KMS-11 (cell line): ENCODE results near the gene DNASE2.

Experiments
- H2AFZ ChIP-seq: fragments of 200-600 bp; sonication (generic); 2 replicates; pipeline ENCODE4 v1.6.1; 2016; ENCODE audit warnings: antibody characterized with exemption, mixed run types, low read depth
- H3K27ac ChIP-seq: fragments of 200-600 bp; sonication (generic); 2 replicates; pipeline ENCODE4 v1.6.1; 2016; ENCODE audit warnings: mild to moderate bottlenecking, mixed run types
- H3K27me3 ChIP-seq: fragments of 200-600 bp; sonication (generic); 2 replicates; pipeline ENCODE4 v1.6.1; 2017; ENCODE audit warnings: mild to moderate bottlenecking, low read depth, mixed run types, moderate library complexity; ENCODE audit not compliant: insufficient read depth
- H3K36me3 ChIP-seq: fragments of 200-600 bp; sonication (generic); 2 replicates; pipeline ENCODE4 v1.6.1; 2017; ENCODE audit warnings: mild to moderate bottlenecking, mixed run types; ENCODE audit not compliant: insufficient read depth
- H3K4me1 ChIP-seq: fragments of 200-600 bp; sonication (generic); 2 replicates; pipeline ENCODE4 v1.6.1; 2016; ENCODE audit warnings: mild to moderate bottlenecking, low read depth, mixed run types; ENCODE audit not compliant: poor library complexity, severe bottlenecking
- H3K4me2 ChIP-seq: fragments of 200-600 bp; sonication (generic); 2 replicates; pipeline ENCODE4 v1.7.0; 2016; ENCODE audit warnings: mild to moderate bottlenecking, mixed run types
- H3K4me3 ChIP-seq: fragments of 200-600 bp; sonication (generic); IDR thresholded peaks from 2 replicates; pipeline ENCODE4 v1.6.1; 2017; ENCODE audit warnings: low read depth, low read length, mixed read lengths; ENCODE audit not compliant: insufficient read depth
- H3K79me2 ChIP-seq: fragments of 200-600 bp; sonication (generic); 2 replicates; pipeline ENCODE4 v1.6.1; 2016; ENCODE audit warnings: low read depth, mixed run types; ENCODE audit not compliant: insufficient read depth
- H3K9ac ChIP-seq: fragments of 200-600 bp; sonication (generic); 2 replicates; pipeline ENCODE4 v1.6.1; 2016; ENCODE audit warnings: mild to moderate bottlenecking, mixed run types
- H4K20me1 ChIP-seq: fragments of 200-600 bp; sonication (generic); 2 replicates; pipeline ENCODE4 v1.6.1; 2016; ENCODE audit warnings: mild to moderate bottlenecking, mixed run types; ENCODE audit not compliant: insufficient read depth
- TF ChIP-seq, protein P1 (sequence below): fragments of 200-600 bp; sonication (generic); conservative IDR thresholded peaks from 2 replicates; pipeline ENCODE4 v1.6.1; 2017; ENCODE audit warnings: low read depth, mild to moderate bottlenecking, antibody characterized with exemption, low read length, moderate library complexity, mixed read lengths

DNASE2 gene

DNA sequence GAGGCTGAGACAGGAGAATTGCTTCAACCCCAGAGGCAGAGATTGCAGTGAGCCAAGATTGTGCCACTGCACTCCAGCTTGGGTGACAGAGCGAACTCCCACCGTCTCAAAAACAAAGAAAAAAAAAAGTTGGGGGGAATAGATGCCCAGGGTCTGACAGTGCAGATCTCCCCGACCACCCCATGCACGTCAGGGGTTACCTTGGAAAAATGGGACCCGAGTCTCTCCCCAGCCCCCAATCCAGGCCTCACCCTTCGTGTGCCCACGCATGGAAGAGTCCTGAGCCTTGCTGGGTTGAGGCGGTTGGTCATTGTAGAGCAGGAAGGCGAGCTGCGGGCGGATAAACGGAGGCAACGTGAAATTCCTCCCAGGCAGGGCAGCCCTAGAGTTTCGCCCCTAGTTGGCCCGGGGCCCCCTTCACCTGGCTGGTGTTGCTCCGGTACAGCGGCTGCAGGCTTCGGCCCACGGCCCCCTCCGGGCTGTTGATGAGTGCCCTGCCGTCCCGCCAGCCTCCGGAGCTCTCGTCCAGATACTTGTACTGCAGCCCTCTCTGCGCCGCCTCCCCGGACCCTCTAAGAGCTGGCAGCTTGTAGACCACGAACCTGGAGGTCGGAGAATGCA is 588 bp downstream of the DNASE2 start:
- peak overlapping the region; percentile 84 for H2AFZ ChIP-seq

DNA sequence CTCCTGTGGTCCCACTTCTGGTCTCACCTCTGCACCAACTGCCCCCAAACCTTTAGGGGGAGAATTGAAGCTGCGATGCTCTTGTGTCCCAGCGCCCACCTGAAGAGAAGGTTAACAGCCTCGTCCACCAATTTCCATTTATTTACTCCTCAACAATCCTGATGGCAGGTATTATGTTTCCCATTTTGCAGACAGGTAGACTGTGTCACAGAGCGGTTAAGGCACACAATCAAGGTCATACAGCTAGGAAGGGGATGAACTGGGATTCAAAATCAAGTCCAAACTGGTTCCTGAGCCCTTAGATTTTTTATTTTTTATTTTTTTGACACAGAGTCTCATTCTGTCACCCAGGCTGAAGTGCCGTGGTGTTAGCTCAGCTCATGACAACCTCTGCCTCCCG is 6.2 kb downstream of the DNASE2 start:
- TF ChIP-seq, protein P1, sequence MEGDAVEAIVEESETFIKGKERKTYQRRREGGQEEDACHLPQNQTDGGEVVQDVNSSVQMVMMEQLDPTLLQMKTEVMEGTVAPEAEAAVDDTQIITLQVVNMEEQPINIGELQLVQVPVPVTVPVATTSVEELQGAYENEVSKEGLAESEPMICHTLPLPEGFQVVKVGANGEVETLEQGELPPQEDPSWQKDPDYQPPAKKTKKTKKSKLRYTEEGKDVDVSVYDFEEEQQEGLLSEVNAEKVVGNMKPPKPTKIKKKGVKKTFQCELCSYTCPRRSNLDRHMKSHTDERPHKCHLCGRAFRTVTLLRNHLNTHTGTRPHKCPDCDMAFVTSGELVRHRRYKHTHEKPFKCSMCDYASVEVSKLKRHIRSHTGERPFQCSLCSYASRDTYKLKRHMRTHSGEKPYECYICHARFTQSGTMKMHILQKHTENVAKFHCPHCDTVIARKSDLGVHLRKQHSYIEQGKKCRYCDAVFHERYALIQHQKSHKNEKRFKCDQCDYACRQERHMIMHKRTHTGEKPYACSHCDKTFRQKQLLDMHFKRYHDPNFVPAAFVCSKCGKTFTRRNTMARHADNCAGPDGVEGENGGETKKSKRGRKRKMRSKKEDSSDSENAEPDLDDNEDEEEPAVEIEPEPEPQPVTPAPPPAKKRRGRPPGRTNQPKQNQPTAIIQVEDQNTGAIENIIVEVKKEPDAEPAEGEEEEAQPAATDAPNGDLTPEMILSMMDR = no peak
- no peaks in the 10 kb centered on the region for H3K27me3 ChIP-seq
- H3K27ac ChIP-seq = no peak overlapping the region
- H4K20me1 ChIP-seq = no peaks in the 10 kb centered on the region
- H3K4me1 ChIP-seq = no peaks in the 10 kb centered on the region
- no peak overlapping the region for H3K4me3 ChIP-seq
- H3K9ac ChIP-seq = no peak overlapping the region
- no peaks in the 10 kb centered on the region for H3K36me3 ChIP-seq
- H2AFZ ChIP-seq = no peak overlapping the region
- H3K79me2 ChIP-seq = no peaks in the 10 kb centered on the region
- H3K4me2 ChIP-seq = no peak overlapping the region

More for the DNA sequence above, 588 bp downstream of the DNASE2 start:
- peaks cover 15% of the 10 kb centered on the region for H3K4me1 ChIP-seq
- H3K9ac ChIP-seq = peak overlapping the region; percentile 53; the same call in 1 of the 2 replicates
- no peaks in the 10 kb centered on the region for H4K20me1 ChIP-seq
- TF ChIP-seq, protein P1 = no peak
- H3K4me3 ChIP-seq = no peak overlapping the region
- no peaks in the 10 kb centered on the region for H3K79me2 ChIP-seq
- H3K27me3 ChIP-seq = no peaks in the 10 kb centered on the region
- H3K4me2 ChIP-seq = peak overlapping the region; percentile 79
- H3K36me3 ChIP-seq = no peaks in the 10 kb centered on the region
- 0 out of 2 replicates have a peak overlapping the region, but pooled peaks have one; percentile 9 for H3K27ac ChIP-seq

DNA sequence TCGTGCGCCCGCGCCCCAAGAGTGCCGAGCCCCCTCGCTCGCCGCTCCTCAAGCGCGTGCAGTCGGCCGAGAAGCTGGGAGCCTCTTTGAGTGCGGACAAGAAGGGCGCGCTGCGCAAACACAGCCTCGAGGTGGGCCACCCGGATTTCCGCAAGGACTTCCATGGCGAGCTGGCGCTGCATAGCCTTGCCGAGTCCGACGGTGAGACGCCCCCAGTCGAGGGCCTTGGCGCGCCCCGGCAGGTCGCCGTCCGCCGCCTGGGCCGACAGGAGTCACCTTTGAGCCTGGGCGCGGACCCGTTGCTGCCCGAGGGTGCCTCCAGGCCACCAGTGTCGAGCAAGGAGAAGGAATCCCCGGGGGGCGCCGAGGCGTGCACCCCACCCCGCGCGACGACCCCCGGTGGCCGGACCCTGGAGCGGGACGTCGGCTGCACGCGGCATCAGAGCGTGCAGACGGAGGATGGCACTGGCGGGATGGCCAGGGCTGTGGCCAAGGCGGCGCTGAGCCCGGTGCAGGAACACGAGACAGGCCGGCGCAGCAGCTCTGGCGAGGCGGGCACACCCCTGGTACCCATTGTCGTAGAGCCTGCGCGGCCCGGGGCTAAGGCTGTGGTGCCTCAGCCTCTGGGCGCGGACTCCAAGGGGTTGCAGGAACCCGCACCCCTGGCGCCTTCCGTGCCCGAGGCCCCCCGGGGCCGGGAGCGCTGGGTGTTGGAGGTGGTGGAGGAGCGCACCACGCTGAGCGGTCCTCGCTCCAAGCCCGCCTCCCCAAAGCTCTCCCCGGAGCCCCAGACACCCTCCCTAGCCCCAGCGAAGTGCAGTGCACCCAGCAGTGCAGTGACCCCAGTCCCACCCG is 7.1 kb downstream of the DNASE2 start:
- Histone ChIP-seq H3K4me2 (no peak overlapping the region), H2AFZ (no peak overlapping the region), H4K20me1 (no peaks in the 10 kb centered on the region), H3K27me3 (no peaks in the 10 kb centered on the region), H3K36me3 (no peaks in the 10 kb centered on the region), H3K4me3 (no peak overlapping the region), H3K4me1 (no peaks in the 10 kb centered on the region), H3K9ac (no peak overlapping the region), H3K27ac (no peak overlapping the region), H3K79me2 (no peaks in the 10 kb centered on the region)
- TF ChIP-seq, protein P1 = no peak

DNA sequence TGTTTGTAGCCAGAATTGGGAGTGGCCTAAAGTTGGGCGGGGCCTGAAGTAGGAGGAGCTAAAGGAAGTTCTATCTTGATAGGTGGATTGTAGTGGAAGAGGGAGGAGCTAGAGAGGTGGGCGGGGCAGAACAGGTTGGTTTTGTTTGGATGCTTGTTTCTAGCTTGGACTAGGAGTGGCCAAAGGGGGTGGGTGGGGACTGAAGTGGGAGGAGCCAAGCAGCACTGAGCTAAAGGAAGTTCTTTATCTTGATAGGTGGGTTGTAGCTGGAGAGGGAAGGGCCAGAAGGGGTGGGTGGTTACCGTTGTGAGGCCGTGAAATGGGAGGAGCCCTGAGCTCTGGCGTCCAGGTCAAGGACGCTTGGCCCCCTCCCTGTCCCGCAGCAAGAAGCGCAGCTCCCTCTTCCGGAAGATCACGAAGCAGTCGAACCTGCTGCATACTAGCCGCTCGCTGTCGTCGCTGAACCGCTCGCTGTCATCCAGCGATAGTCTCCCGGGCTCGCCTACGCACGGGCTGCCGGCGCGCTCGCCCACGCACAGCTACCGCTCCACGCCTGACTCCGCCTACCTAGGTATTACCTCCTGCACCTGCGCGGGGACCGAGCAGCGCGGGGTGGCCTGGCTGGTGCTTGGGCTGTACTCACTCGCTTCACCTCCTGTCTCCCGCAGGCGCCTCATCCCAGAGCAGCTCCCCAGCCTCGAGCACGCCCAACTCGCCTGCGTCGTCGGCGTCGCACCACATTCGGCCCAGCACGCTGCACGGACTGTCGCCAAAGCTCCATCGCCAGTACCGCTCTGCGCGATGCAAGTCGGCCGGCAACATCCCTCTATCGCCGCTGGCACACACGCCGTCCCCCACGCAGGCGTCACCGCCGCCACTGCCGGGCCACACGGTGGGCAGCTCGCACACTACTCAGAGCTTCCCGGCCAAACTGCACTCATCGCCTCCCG is 8.0 kb downstream of the DNASE2 start:
- H3K4me2 ChIP-seq = no peak overlapping the region
- H3K27me3 ChIP-seq = no peaks in the 10 kb centered on the region
- no peak overlapping the region for H3K9ac ChIP-seq
- no peak overlapping the region for H3K27ac ChIP-seq
- H3K36me3 ChIP-seq = no peaks in the 10 kb centered on the region
- no peak overlapping the region for H3K4me3 ChIP-seq
- H4K20me1 ChIP-seq = no peaks in the 10 kb centered on the region
- no peaks in the 10 kb centered on the region for H3K4me1 ChIP-seq
- no peaks in the 10 kb centered on the region for H3K79me2 ChIP-seq
- TF ChIP-seq, protein P1 = no peak
- no peak overlapping the region for H2AFZ ChIP-seq
